IPS-18a (cell line): ENCODE measurements around the gene ZNF584.
"Not testable (repeated sequence)": the region's sequence is repeated elsewhere in the genome, so short reads cannot be mapped to it uniquely, and the experiment has no call there.

Experiments
- H3K27ac ChIP-seq: one replicate; pipeline ENCODE4 v1.5.1; 2013; ENCODE audit warnings: low read length
- H3K27me3 ChIP-seq: one replicate; pipeline ENCODE4 v1.6.1; 2013; ENCODE audit warnings: mild to moderate bottlenecking, low read length; ENCODE audit not compliant: control insufficient read depth, insufficient read depth
- H3K36me3 ChIP-seq: one replicate; pipeline ENCODE4 v1.6.1; 2013; ENCODE audit warnings: low read depth, low read length; ENCODE audit not compliant: control insufficient read depth
- H3K4me1 ChIP-seq: one replicate; pipeline ENCODE4 v1.6.1; 2013; ENCODE audit warnings: low read depth, low read length; ENCODE audit not compliant: control insufficient read depth
- H3K4me3 ChIP-seq: one replicate; pipeline ENCODE4 v1.5.1; 2013; ENCODE audit warnings: low read length
- H3K9ac ChIP-seq: one replicate; pipeline ENCODE4 v1.6.1; 2013; ENCODE audit warnings: mild to moderate bottlenecking, low read length, moderate library complexity
- H3K9me3 ChIP-seq: one replicate; pipeline ENCODE4 v1.6.1; 2013; ENCODE audit warnings: low read depth, low read length; ENCODE audit not compliant: control insufficient read depth

Gene ZNF584

GRCh38 chr19:58408152-58409009, at the start of gene ZNF584:
ZNF584 (plus strand) TSS chr19:58408649; CDS start chr19:58409148, 499 bp downstream.
- no peaks in the 10 kb centered on the region for H3K9me3 ChIP-seq
- H3K36me3 ChIP-seq: no peaks in the 10 kb centered on the region
- H3K9ac ChIP-seq: peak within 1 kb of the TSS; percentile 84
- H3K4me3 ChIP-seq: peak within 1 kb of the TSS; percentile 85
- H3K27me3 ChIP-seq: peaks cover 6% of the 10 kb centered on the region
- peak within 1 kb of the TSS; percentile 49 for H3K27ac ChIP-seq
- peaks cover 4% of the 10 kb centered on the region for H3K4me1 ChIP-seq

- H3K27me3 ChIP-seq: no peaks in the 10 kb centered on the region
- peak overlapping the region; percentile 99 for H3K4me3 ChIP-seq
Measured at GRCh38 chr19:58361900-58362271, 46.6 kb upstream of the ZNF584 start.

GRCh38 chr19:58362272-58362994, 46.0 kb upstream of the ZNF584 start, which contains the start of gene ZNF497:
ZNF497 (minus strand) TSS chr19:58362751; CDS start chr19:58357635, 5,116 bp downstream.
- no peaks in the 10 kb centered on the region for H3K27me3 ChIP-seq
- H3K4me3 ChIP-seq: peak within 1 kb of the TSS; percentile 99
- peaks cover 7% of the 10 kb centered on the region for H3K4me1 ChIP-seq
- H3K36me3 ChIP-seq: no peaks in the 10 kb centered on the region
- H3K9ac ChIP-seq: peak within 1 kb of the TSS; percentile 97
- H3K9me3 ChIP-seq: no peaks in the 10 kb centered on the region
- H3K27ac ChIP-seq: peak within 1 kb of the TSS; percentile 97

More at GRCh38 chr19:58361900-58362271, 46.6 kb upstream of the ZNF584 start:
- no peaks in the 10 kb centered on the region for H3K36me3 ChIP-seq
- H3K9me3 ChIP-seq: no peaks in the 10 kb centered on the region
- peak overlapping the region; percentile 97 for H3K9ac ChIP-seq
- H3K4me1 ChIP-seq: peaks cover 7% of the 10 kb centered on the region
- H3K27ac ChIP-seq: peak overlapping the region; percentile 97

DNA sequence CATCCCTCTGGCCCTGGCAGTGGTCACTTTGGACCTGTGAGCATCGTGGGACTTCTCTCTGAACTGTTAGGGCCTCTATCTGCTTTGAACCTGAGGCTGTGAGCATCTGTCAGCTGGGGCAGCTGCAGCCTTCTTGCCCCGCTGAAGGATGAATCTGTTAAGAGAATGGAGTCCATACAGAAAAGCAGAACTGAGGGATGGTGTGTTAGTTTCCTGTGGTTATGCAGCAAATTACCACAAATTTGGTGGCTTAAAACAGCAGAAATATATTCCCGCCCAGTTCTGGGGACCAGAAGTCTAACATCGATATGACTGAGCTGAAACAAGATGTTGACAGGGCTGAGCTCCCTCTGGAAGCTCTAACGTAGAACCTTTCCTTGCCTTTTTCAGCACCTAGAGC, 44.3 kb upstream of the ZNF584 start:
- H3K9ac ChIP-seq: no peak overlapping the region
- H3K27ac ChIP-seq: no peak overlapping the region
- peaks cover 7% of the 10 kb centered on the region for H3K4me1 ChIP-seq
- H3K9me3 ChIP-seq: no peaks in the 10 kb centered on the region
- H3K27me3 ChIP-seq: no peaks in the 10 kb centered on the region
- H3K4me3 ChIP-seq: no peak overlapping the region
- no peaks in the 10 kb centered on the region for H3K36me3 ChIP-seq

DNA sequence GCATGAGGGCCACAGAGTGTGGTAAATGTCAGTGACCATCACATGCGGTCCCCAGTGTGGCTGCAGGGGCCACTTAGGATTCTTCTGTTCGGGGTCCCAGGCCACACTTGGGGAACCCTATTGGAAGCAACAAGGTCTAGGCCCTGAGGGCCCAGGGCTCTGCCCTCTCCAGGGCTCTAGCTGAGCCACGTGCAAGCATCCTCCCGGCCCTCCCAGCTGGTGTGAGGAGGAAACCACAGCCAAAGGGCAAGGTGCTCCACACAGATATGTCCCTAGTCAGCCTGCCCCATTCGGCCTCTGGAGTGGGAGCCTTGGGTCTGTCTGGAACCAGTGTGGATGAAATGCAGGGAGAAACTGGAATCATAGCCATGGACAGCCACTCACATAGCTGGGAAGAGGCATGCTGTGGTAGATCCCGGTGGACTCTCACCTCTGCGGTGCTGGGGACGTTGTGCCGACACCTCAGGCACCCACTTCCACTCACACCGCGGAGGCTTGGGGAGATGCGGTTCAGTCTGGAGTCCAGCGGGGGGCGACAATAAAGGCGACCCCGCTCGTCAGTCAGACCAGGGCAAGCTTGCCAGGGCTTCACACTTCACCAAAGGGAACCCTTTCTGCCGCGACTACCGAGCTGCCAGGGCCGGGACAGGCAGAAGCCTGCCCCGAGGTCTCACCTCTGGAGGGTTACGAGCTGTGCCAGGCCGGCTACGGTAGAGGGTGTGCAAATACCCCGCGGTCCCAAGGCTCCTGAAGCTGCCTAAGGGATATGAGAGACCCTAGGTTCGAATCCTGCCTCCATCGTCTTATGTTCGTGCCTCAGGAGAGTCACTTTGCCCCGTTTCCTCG, 41.6 kb upstream of the ZNF584 start:
- no peak overlapping the region for H3K9ac ChIP-seq
- no peaks in the 10 kb centered on the region for H3K4me1 ChIP-seq

DNA sequence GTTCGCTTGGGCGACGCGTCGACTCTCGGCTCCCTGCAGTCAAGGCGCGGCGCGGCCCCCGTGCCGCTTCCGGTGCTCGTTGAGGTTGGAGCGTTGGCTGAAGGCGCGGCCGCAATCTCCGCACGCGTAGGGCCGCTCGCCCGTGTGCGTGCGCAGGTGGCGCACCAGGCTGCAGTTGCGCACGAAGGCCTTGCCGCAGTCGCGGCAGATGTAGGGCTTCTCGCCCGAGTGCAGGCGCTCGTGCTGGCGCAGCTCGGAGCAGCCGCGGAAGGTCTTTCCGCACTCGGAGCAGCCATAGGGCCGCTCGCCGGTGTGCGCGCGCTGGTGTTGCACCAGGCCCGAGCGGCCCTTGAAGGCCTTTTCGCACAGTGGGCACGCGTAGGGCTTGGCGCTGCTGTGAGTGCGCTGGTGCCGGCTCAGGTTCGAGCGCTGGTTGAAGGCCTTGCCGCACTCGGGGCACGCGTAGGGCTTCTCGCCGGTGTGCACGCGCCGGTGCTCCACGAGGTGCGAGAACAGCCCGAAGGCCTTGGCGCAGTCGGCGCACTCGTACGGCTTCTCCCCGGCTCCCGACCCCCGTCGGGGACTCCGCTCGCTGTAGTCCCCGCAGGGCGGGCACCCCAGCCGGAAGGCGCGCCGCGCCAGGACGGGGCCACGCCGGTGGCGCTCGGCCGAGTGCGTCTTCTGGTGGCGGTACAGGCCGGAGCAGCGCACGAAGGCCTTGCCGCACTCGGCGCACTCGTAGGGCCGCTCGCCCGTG, 40.6 kb upstream of the ZNF584 start:
- H3K27me3 ChIP-seq: no peaks in the 10 kb centered on the region
- H3K27ac ChIP-seq: no peak overlapping the region
- H3K4me3 ChIP-seq: no peak overlapping the region
- H3K4me1 ChIP-seq: no peaks in the 10 kb centered on the region
- no peaks in the 10 kb centered on the region for H3K9me3 ChIP-seq
- no peak overlapping the region for H3K9ac ChIP-seq
- H3K36me3 ChIP-seq: no peaks in the 10 kb centered on the region

More for the DNA sequence above, 41.6 kb upstream of the ZNF584 start:
- Histone ChIP-seq H3K4me3 (no peak overlapping the region), H3K9me3 (no peaks in the 10 kb centered on the region), H3K27ac (no peak overlapping the region), H3K36me3 (no peaks in the 10 kb centered on the region), H3K27me3 (no peaks in the 10 kb centered on the region)

DNA sequence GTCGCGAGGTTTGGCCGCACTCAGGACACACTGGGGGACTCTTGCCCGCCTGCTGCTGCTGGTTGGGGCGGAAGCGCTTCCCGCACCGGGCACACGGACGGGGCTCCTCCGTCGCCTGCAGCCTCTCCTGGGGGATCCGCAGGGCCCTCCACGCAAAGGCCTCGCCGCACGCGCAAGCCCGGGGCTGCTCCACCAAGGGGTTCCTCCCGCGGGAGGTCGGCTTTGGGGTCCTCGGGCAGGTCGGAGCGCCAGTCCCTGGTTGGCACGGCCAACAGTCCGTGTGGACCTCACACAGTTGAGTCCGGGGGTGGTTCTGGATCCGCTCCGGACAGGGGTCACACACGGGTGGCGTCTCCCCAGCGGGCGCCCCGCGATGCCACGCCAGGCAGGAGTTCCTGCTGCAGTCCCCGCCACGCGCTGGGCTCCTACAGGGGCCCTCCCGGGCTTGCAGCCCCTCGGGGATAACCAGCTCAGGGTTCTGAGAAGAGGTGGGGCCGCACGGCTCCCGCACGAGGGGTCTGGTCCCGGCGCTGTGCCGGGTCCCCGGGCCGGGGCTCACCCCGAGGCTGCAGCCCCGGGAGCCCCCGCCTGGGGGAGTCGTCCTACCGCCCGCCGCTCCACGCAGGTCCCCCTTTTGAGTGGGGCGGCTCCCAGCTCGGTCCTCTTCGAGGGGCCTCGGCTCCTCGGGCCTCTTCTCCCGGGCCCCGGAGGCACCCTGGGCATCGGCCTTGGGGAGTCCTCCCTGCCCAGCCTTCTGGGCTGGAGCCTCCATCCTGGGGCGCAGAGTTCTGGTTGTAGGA, 39.7 kb upstream of the ZNF584 start:
- Histone ChIP-seq H3K27ac (no peak overlapping the region), H3K9ac (no peak overlapping the region), H3K4me1 (no peaks in the 10 kb centered on the region), H3K4me3 (no peak overlapping the region), H3K27me3 (no peaks in the 10 kb centered on the region), H3K9me3 (no peaks in the 10 kb centered on the region), H3K36me3 (no peaks in the 10 kb centered on the region)

- H3K36me3 ChIP-seq: no peaks in the 10 kb centered on the region
- no peaks in the 10 kb centered on the region for H3K9me3 ChIP-seq
- H3K9ac ChIP-seq: no peak overlapping the region
- H3K4me1 ChIP-seq: no peaks in the 10 kb centered on the region
- no peak overlapping the region for H3K4me3 ChIP-seq
- H3K27ac ChIP-seq: no peak overlapping the region
- no peaks in the 10 kb centered on the region for H3K27me3 ChIP-seq
Measured at GRCh38 chr19:58372311-58373133, 35.9 kb upstream of the ZNF584 start.

- Histone ChIP-seq H3K27ac (no peak overlapping the region), H3K36me3 (no peaks in the 10 kb centered on the region), H3K9me3 (no peaks in the 10 kb centered on the region), H3K4me3 (no peak overlapping the region), H3K9ac (no peak overlapping the region), H3K4me1 (no peaks in the 10 kb centered on the region), H3K27me3 (no peaks in the 10 kb centered on the region)
Measured at GRCh38 chr19:58374200-58374599, 34.2 kb upstream of the ZNF584 start.

DNA sequence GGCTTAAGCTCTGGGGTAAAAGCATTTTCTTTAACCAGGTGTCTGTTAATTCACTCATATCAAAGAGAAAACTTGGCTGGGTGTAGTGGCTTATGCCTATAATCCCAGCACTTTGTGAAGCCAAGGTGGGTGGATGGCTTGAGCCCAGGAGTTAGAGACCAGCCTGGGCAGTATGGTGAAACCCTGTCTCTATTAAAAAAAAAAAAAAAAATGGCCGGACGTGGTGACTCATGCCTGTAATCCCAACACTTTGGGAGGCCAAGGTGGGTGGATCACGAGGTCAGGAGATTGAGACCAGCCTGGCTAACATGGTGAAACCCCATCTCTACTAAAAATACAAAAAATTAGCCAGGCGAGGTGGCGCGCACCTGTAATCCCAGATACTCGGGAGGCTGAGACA, 31.7 kb upstream of the ZNF584 start:
- not testable (repeated sequence) for H3K36me3 ChIP-seq, H3K27ac ChIP-seq, H3K4me1 ChIP-seq, H3K9me3 ChIP-seq, H3K27me3 ChIP-seq, H3K4me3 ChIP-seq, H3K9ac ChIP-seq
